Activated CD8-positive, alpha-beta memory T cell treated with anti-CD3 and anti-CD28 coated beads, Interleukin-2, amount 10 ng/mL, durations not matched to agents 7 days and 5 days (primary cell): ENCODE data around the gene FHAD1. TPM values are rescaled to one million over a fixed set of nuclear protein-coding genes. Genes with fewer than 3 reads are reported as not detected.
"Not testable (repeated sequence)": the region's sequence is repeated elsewhere in the genome, so short reads cannot be mapped to it uniquely, and the experiment has no call there.

Experiments
- ATAC-seq: fragments of 150-1000 bp; cut with Tn5 transposase; one replicate; pipeline ENCODE4 v1.10.0; 2021; ENCODE audit warnings: moderate library complexity
- CTCF ChIA-PET: fragments of 350-600 bp; sonication (Branson Sonifier 250); formaldehyde crosslinking; loops from one replicate; lab custom pipeline; 2021; ENCODE audit warnings: antibody characterized with exemption; lab: Charles Lee
- DNase-seq: peaks from one replicate; pipeline ENCODE4 v3.0.0-alpha.2; 2020
- H3K27ac Mint-ChIP-seq: one replicate; pipeline ENCODE4 v1.8.0; 2021; ENCODE audit warnings: mild to moderate bottlenecking, mixed read lengths
- H3K27me3 Mint-ChIP-seq: one replicate; pipeline ENCODE4 v1.8.0; 2021; ENCODE audit warnings: mixed read lengths
- H3K36me3 Mint-ChIP-seq: one replicate; pipeline ENCODE4 v1.8.0; 2021; ENCODE audit warnings: mild to moderate bottlenecking, mixed read lengths
- H3K4me1 Mint-ChIP-seq: one replicate; pipeline ENCODE4 v1.8.0; 2021; ENCODE audit warnings: mixed read lengths
- H3K4me3 Mint-ChIP-seq: one replicate; pipeline ENCODE4 v1.8.0; 2021; ENCODE audit warnings: mild to moderate bottlenecking, moderate library complexity, mixed read lengths
- H3K9me3 Mint-ChIP-seq: one replicate; pipeline ENCODE4 v1.8.0; 2022; ENCODE audit warnings: low read depth, mixed read lengths
- total RNA-seq, 2 experiments: library from RNA; stranded (reverse); gene quantifications; one replicate each; pipeline ENCODE4 v1.2.3, GENCODE V29; 2021

The FHAD1 gene
- total RNA-seq, 2 experiments from 2014 or later, result not detected

DNA sequence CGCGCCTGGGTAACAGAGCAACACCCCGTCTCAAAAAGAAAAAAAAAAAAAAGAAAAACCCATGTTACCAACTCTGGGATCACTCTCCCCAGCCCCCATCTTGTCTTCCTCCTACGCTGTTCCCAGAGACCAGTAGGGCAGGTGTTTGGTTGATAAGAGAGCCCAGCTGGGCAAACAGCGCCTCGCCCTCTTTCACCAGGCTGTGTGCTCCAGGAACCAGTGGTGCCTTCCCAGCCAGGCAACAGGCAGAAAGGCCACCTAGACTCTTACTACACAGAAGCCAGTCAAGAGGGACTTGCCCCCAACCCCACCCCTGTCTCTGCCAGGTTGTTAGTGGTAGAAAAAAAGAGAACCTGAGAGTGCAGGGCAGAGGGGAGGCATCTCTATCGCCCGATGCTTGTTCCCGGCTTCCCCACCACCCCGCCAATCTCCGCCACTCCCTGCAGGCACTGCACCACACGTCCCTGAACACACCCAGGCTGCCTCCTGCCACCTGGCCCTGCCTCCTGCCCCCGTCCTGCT lies 177.2 kb downstream of the FHAD1 start:
- Mint-ChIP-seq H3K9me3 (no peaks in the 10 kb centered on the region), H3K4me3 (no peak overlapping the region)

DNA sequence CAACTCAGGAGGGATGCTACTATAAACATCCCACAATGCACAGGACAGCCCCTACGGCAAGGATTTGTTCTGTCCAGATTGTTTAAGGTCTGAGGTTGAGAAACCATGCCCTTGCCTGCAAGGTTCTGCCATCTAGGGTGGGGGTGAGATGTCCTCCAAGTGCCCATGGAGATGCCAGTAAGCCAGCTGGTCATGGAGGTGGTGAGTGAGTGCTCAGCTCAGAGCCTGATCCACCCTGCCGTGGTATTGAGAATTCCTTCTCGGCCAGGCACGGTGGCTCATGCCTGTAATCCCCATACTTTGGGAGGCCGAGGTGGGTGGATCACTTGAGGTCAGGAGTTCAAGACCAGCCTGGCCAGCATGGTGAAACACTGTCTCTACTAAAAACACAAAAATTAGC lies 178.0 kb downstream of the FHAD1 start:
- Mint-ChIP-seq H3K4me3 (no peak overlapping the region), H3K27ac (no peak overlapping the region), H3K9me3 (no peaks in the 10 kb centered on the region), H3K4me1 (peaks cover 23% of the 10 kb centered on the region), H3K36me3 (peaks cover 10% of the 10 kb centered on the region), H3K27me3 (no peaks in the 10 kb centered on the region)
- CTCF ChIA-PET, result interaction anchor here (0.8 to 4.5 kb wide), 2 partner anchors 13 to 101 kb away, joined by 3 to 27 read pairs; no protein-coding TSS in a partner anchor
- ATAC-seq, result no peak
- no peak for DNase-seq

More for the DNA sequence above, 177.2 kb downstream of the FHAD1 start:
- Mint-ChIP-seq H3K27me3 (no peaks in the 10 kb centered on the region), H3K36me3 (peaks cover 14% of the 10 kb centered on the region), H3K27ac (no peak overlapping the region), H3K4me1 (peaks cover 28% of the 10 kb centered on the region)
- CTCF ChIA-PET, result interaction anchor here (0.6 to 3.5 kb wide), 3 partner anchors 12 to 145 kb away, joined by 3 to 16 read pairs (median 3); no protein-coding TSS in a partner anchor
- DNase-seq (no peak), ATAC-seq (no peak)

DNA sequence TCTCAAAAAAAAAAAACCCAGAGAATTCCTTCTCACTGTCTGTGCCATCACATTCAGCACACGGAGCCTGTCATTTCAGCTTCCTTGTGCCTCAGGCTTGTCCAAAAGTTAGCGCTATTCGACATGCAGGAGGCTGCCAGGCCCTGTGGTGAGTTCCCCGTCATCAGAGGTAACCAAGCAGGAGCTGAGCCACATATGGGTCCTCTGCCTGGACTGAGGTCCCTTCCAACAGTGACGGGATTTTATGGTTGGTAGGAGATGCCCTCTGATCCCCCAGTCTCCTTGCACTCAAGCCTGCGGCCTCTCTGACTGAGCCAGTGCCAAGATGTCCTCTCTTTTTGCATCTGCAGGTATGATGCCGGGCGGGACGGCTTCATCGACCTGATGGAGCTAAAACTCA lies 178.5 kb downstream of the FHAD1 start:
- ATAC-seq (no peak), DNase-seq (no peak)
- Mint-ChIP-seq H3K4me3 (no peak overlapping the region), H3K36me3 (peaks cover 7% of the 10 kb centered on the region), H3K9me3 (no peaks in the 10 kb centered on the region), H3K4me1 (peaks cover 21% of the 10 kb centered on the region), H3K27me3 (no peaks in the 10 kb centered on the region), H3K27ac (no peak overlapping the region)
- CTCF ChIA-PET, result interaction anchor here (1.2 to 4.5 kb wide), 2 partner anchors 25 to 101 kb away, joined by 3 to 27 read pairs; no protein-coding TSS in a partner anchor

DNA sequence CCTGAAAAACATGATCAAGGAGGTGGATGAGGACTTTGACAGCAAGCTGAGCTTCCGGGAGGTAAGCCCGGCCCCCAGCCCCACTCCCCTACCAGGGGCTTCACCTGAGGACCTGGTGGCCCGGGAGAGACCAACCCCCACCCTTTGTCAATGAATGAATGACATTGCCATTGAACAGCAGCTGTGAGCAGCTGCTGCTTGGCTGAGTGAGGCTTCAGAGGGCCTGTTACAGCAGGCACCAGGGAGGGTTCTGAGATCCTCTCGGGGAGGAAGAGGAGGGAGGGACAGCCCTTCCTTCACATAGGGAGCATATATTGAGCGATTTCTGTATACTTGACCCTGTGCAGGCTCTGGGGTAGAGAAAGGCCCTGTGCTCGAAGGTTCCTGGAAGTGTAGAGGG lies 178.9 kb downstream of the FHAD1 start:
- peak overlapping the region; percentile 54 for H3K27ac Mint-ChIP-seq
- no peaks in the 10 kb centered on the region for H3K9me3 Mint-ChIP-seq
- H3K36me3 Mint-ChIP-seq, result peaks cover 4% of the 10 kb centered on the region

DNA sequence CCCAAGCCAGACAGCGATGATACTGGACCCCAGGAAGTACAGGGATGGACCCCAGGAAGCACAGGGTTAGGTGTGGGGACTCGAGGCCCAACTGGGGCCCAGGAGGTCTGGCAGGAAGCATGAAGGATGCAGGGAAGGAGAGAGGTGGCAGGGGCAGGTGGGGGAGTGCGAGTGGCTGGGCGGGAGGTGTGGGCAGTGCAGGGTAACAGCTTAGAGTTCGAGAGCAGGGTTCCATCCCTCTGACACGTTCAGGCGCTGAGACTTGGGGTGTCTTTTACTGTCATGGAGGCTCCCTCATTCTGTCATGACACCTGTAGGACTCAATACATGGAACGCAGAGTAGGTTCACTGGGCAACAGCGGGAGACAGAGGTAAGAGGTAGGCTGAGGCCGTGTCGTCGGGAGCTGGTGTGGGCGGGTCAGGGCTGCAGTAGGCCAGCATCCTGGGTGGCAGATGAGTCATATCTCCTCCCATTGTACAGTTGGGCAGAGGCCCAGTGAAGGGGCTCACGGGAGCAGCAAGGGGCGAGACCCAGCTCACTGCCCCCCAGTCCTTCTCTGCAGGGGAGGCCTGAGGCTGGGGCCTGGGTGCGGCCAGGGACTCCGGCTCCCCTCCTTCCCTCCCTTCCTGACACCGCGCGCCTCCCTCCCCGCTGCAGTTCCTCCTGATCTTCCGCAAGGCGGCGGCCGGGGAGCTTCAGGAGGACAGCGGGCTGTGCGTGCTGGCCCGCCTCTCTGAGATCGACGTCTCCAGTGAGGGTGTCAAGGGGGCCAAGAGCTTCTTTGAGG lies 179.7 kb downstream of the FHAD1 start:
- peaks cover 17% of the 10 kb centered on the region for H3K4me1 Mint-ChIP-seq
- peak overlapping the region; percentile 54 for H3K27ac Mint-ChIP-seq
- CTCF ChIA-PET, result interaction anchor here (0.7 to 4.5 kb wide), 3 partner anchors 27 to 103 kb away, joined by 3 to 27 read pairs (median 3); no protein-coding TSS in a partner anchor
- no peak overlapping the region for H3K4me3 Mint-ChIP-seq
- ATAC-seq (no peak), DNase-seq (no peak)
- H3K9me3 Mint-ChIP-seq, result no peaks in the 10 kb centered on the region
- peaks cover 1% of the 10 kb centered on the region for H3K36me3 Mint-ChIP-seq
- no peaks in the 10 kb centered on the region for H3K27me3 Mint-ChIP-seq

More for the DNA sequence above, 178.9 kb downstream of the FHAD1 start:
- Mint-ChIP-seq H3K27me3 (no peaks in the 10 kb centered on the region), H3K4me1 (peaks cover 18% of the 10 kb centered on the region), H3K4me3 (no peak overlapping the region)
- ATAC-seq (no peak), DNase-seq (no peak)
- CTCF ChIA-PET, result interaction anchor here (0.7 to 4.5 kb wide), 3 partner anchors 26 to 102 kb away, joined by 3 to 27 read pairs (median 3); no protein-coding TSS in a partner anchor

DNA sequence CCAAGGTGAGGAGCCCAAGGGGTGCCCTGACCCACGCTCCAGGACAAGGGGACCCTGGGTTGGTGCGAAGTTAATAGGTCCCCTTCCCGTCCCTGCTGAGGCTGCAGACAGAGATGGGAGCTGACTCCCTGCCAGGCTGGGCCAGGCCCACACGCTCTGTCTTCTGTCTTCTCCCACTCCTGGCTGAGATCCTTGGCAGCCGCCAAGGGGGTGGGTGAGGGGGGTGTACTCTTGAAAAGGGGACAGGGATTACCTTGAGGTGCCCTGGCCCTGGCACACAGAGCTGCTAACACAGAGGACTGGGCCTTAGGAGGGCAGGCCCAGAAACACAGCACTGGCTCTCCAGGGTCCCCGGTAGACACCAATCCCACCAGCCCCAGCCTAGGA lies 180.2 kb downstream of the FHAD1 start:
- no peak for DNase-seq
- H3K4me3 Mint-ChIP-seq, result no peak overlapping the region
- peaks cover 17% of the 10 kb centered on the region for H3K4me1 Mint-ChIP-seq
- CTCF ChIA-PET, result interaction anchor here (4.5 kb wide), 1 partner anchor 103 kb away, joined by 27 read pairs; no protein-coding TSS in a partner anchor
- ATAC-seq, result no peak
- H3K27me3 Mint-ChIP-seq, result no peaks in the 10 kb centered on the region
- no peaks in the 10 kb centered on the region for H3K9me3 Mint-ChIP-seq
- no peaks in the 10 kb centered on the region for H3K36me3 Mint-ChIP-seq
- H3K27ac Mint-ChIP-seq, result no peak overlapping the region

DNA sequence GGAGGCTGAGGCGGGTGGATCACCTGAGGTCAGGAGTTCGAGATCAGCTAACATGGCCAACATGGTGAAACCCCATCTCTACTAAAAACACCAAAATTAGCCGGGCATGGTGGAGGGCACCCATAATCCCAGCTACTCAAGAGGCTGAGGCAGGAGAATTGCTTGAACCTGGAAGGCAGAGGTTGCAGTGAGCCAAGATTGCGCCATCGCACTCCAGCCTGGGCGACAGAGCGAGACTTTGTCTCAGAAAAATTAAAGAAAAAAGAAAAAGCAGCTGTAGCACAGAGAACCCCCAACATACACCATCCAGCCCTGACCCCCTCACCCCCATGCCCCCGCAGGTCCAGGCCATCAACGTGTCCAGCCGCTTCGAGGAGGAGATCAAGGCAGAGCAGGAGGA lies 181.2 kb downstream of the FHAD1 start:
- H3K9me3 Mint-ChIP-seq, H3K27ac Mint-ChIP-seq, H3K27me3 Mint-ChIP-seq, ATAC-seq, DNase-seq, H3K4me3 Mint-ChIP-seq, H3K36me3 Mint-ChIP-seq: not testable (repeated sequence)
- H3K4me1 Mint-ChIP-seq, result peaks cover 17% of the 10 kb centered on the region
- CTCF ChIA-PET, result interaction anchor here (1.2 to 4.5 kb wide), 2 partner anchors 25 to 104 kb away, joined by 4 to 27 read pairs; no protein-coding TSS in a partner anchor

DNA sequence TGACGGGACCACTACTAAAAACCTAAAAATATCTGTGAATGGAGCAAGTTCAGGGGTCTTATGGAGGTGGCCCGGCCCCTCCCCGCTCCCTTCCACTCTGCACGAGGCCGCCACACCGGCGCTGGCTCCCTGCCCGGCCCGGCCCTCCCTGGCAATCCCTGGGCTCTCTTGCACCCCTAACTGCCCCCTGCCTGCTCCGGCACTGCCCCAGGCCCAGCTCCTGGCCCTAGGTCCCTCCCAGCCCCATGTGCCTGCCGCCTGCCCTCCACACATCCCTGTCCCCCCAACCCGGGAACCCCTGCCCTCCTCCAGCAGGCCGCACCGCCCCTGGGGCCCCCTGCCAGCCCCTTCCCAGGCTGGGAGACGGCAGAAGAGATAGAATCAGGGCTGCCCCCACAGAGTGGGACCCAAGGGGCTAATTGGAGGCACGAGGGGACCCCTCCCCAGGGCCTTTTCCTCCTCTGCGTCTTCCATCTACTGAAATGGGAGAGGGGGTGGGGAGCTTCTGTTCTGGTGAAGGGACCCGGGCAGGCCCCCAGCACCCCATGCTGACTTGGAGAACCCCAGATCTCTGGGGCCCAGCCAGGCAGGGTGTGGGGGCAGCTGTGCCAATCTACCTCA lies 181.9 kb downstream of the FHAD1 start:
- CTCF ChIA-PET, result interaction anchor here (1.2 to 4.5 kb wide), 3 partner anchors 26 to 105 kb away, joined by 4 to 27 read pairs (median 15); no protein-coding TSS in a partner anchor
- Mint-ChIP-seq H3K27me3 (no peaks in the 10 kb centered on the region), H3K36me3 (no peaks in the 10 kb centered on the region), H3K4me3 (no peak overlapping the region), H3K4me1 (peaks cover 17% of the 10 kb centered on the region), H3K9me3 (no peaks in the 10 kb centered on the region), H3K27ac (no peak overlapping the region)
- no peak for ATAC-seq
- no peak for DNase-seq

DNA sequence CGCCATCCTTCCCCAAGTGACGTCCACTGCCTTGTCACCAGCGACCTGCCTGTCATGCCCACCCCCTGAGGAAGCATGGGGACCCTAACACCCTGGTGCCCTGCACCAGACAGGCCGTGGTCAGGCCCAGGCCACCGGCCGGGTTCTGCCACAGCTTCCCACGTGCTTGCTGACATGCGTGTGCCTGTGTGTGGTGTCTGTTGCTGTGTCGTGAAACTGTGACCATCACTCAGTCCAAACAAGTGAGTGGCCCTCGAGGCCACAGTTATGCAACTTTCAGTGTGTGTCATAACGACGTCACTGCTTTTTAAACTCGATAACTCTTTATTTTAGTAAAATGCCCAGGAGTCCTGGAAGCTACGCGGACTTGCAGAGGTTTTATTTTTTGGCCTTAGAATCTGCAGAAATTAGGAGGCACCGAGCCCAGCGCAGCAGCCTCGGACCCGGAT lies 182.7 kb downstream of the FHAD1 start:
- Mint-ChIP-seq H3K27ac (no peak overlapping the region), H3K4me1 (peaks cover 15% of the 10 kb centered on the region), H3K4me3 (no peak overlapping the region), H3K27me3 (no peaks in the 10 kb centered on the region), H3K9me3 (no peaks in the 10 kb centered on the region), H3K36me3 (no peaks in the 10 kb centered on the region)
- ATAC-seq, result no peak
- CTCF ChIA-PET, result interaction anchor here (0.9 to 8.7 kb wide), 8 partner anchors 9 to 126 kb away, joined by 4 to 153 read pairs (median 12); no protein-coding TSS in a partner anchor
- no peak for DNase-seq

DNA sequence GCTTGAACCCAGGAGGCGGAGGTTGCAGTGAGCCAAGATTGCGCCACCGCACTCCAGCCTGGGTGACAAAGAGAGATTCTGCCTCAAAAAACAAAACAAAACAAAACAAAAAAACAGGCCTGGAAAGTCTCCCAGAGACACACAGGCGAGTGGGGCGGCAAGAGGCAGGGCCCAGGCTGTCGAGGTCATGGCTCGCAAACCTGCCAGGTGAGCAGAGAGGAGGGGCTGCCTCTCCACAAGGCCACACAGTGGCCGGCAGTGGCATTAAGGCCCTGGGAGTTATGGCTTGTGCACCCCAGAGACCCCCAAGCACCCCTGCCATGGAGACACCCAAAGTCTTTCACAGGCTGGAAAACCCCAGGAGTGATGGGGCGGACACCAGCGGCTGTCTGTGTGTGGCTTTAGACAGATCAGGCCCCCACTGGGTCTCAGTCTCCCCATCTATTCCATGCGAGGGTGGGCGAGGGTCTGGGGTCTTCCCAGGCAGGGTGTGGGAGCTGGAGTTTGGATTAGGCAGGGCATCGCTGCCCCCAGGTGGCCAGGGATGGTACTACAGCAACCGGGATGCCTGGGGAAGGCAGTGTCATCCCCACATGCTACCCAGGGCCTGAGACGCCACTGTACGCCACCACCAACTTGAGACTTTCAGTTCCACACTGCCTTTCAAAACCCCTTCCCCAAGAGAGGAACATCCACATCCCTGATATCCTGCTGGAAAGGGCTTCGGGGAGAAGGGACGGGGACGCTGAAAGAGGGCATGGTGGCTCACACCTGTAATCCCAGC lies 184.0 kb downstream of the FHAD1 start:
- Mint-ChIP-seq H3K27me3 (no peaks in the 10 kb centered on the region), H3K4me3 (no peak overlapping the region), H3K9me3 (no peaks in the 10 kb centered on the region), H3K36me3 (no peaks in the 10 kb centered on the region), H3K27ac (no peak overlapping the region), H3K4me1 (peaks cover 8% of the 10 kb centered on the region)
- DNase-seq (peak; percentile 74), ATAC-seq (peak; percentile 71)
- CTCF ChIA-PET, result interaction anchor here (0.8 to 8.7 kb wide), 28 partner anchors 11 to 302 kb away, joined by 3 to 153 read pairs (median 5); no protein-coding TSS in a partner anchor

DNA sequence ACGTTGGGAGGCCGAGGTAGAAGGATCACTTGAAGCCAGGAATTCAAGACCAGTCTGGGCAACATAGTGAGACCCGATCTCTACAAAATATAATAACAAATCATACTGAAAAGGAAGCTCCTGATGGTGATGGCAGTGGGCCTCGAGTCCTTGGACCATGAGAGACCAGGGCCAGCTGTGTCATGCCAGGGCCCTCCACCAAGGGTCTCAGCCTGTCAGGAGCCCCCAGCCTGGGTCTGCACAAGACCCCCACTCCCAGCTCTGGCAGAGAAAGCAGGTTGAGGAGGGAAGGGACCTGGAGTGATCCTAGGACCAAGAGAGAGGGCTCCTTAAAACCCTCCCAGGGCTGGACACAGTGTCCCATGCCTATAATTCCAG lies 184.5 kb downstream of the FHAD1 start:
- peaks cover 2% of the 10 kb centered on the region for H3K4me1 Mint-ChIP-seq
- no peaks in the 10 kb centered on the region for H3K27me3 Mint-ChIP-seq
- no peak for DNase-seq
- H3K9me3 Mint-ChIP-seq, result no peaks in the 10 kb centered on the region
- no peak for ATAC-seq
- CTCF ChIA-PET, result interaction anchor here (1.0 to 8.7 kb wide), 24 partner anchors 10 to 303 kb away, joined by 3 to 153 read pairs (median 5); no protein-coding TSS in a partner anchor
- no peak overlapping the region for H3K4me3 Mint-ChIP-seq
- no peak overlapping the region for H3K27ac Mint-ChIP-seq
- H3K36me3 Mint-ChIP-seq, result no peaks in the 10 kb centered on the region

DNA sequence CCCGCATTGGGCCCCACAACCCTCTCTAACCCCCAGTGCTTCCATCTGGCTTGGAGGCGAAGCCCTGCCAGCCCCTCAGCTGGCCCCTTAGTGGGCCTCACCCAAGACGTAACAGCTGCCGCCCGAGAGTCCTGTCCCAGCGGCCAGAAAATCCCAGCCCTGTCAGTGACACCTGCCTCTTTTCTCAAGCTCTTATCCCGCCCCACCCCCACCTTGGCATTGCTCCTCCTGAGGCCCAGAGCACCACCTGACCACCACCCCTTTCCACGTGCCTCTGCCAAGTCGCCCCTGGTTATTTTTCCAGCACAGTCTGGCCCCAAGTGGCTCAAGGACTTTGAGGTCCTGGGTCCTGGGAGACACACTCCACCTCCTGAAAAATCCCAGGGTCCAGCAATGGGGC lies 185.3 kb downstream of the FHAD1 start:
- Mint-ChIP-seq H3K4me1 (no peaks in the 10 kb centered on the region), H3K36me3 (no peaks in the 10 kb centered on the region), H3K27me3 (no peaks in the 10 kb centered on the region), H3K4me3 (no peak overlapping the region), H3K27ac (no peak overlapping the region), H3K9me3 (no peaks in the 10 kb centered on the region)
- DNase-seq, result no peak
- CTCF ChIA-PET, result interaction anchor here (1.0 to 8.7 kb wide), 17 partner anchors 9 to 303 kb away, joined by 3 to 153 read pairs (median 6); no protein-coding TSS in a partner anchor
- no peak for ATAC-seq
